ENCODE measurements around the gene LPAR5.

LPAR5 gene

GRCh38 chr12:6635856-6636531 is at the start of gene LPAR5:
Gene LPAR5 (minus strand): TSS chr12:6635959. CDS start chr12:6621248, 14,711 bp downstream.
- no peak for DNase-seq

GRCh38 chr12:6684609-6685008 is 48.9 kb upstream of the LPAR5 start:
- no peak for DNase-seq

GRCh38 chr12:6676962-6677361 is 41.2 kb upstream of the LPAR5 start:
- DNase-seq, result no peak

GRCh38 chr12:6672143-6672542 is 36.4 kb upstream of the LPAR5 start:
- DNase-seq, result no peak

- DNase-seq, result no peak
These were observed 31.9 kb upstream of the LPAR5 start for GRCh38 chr12:6667559-6668210.

GRCh38 chr12:6666211-6666610 is 30.5 kb upstream of the LPAR5 start:
- no peak for DNase-seq

GRCh38 chr12:6664902-6665301 is 29.1 kb upstream of the LPAR5 start:
- no peak for DNase-seq

GRCh38 chr12:6662906-6663742 is 27.4 kb upstream of the LPAR5 start, which contains the start of gene ING4:
Gene ING4 (minus strand): TSS chr12:6663119. CDS start chr12:6663101, 18 bp downstream.
- peak; percentile 75 to 97 (median 88) for DNase-seq

- peak in 1 of 4 experiments; percentile 62 for DNase-seq
These were observed 26.8 kb upstream of the LPAR5 start for GRCh38 chr12:6662602-6662905.

GRCh38 chr12:6653987-6654386 is 18.2 kb upstream of the LPAR5 start:
- DNase-seq, result no peak

- no peak for DNase-seq
These were observed 17.6 kb upstream of the LPAR5 start for GRCh38 chr12:6653342-6653741.

GRCh38 chr12:6652391-6652790 is 16.6 kb upstream of the LPAR5 start:
- no peak for DNase-seq

- no peak for DNase-seq
These were observed 15.1 kb upstream of the LPAR5 start for GRCh38 chr12:6650832-6651231.

- DNase-seq, result peak in 1 of 4 experiments; percentile 15
These were observed 11.4 kb upstream of the LPAR5 start, which contains the start of gene ACRBP for GRCh38 chr12:6647083-6647604. Gene ACRBP (minus strand): TSS chr12:6647432. CDS start chr12:6647366, 66 bp downstream.

- no peak for DNase-seq
These were observed 10.7 kb upstream of the LPAR5 start for GRCh38 chr12:6646276-6647082.

- no peak for DNase-seq
These were observed 9.1 kb upstream of the LPAR5 start for GRCh38 chr12:6644903-6645302.

GRCh38 chr12:6644257-6644596 is 8.5 kb upstream of the LPAR5 start:
- DNase-seq, result no peak

- DNase-seq, result no peak
These were observed 8.0 kb upstream of the LPAR5 start for GRCh38 chr12:6643569-6644256.

GRCh38 chr12:6641131-6641530 is 5.4 kb upstream of the LPAR5 start:
- DNase-seq, result no peak

GRCh38 chr12:6640497-6640896 is 4.7 kb upstream of the LPAR5 start:
- no peak for DNase-seq

- DNase-seq, result no peak
These were observed 3.5 kb upstream of the LPAR5 start for GRCh38 chr12:6639151-6639801.

- DNase-seq, result no peak
These were observed 2.5 kb upstream of the LPAR5 start for GRCh38 chr12:6638305-6638704.
